GM21576 (cell line): ENCODE measurements around the gene ZNF19.

Experiments used
- ATAC-seq: cut with Tn5 transposase; IDR thresholded peaks from one replicate; pipeline ENCODE4 v1.9.1; 2021; ENCODE audit warnings: mild to moderate bottlenecking, moderate library complexity; ENCODE audit not compliant: unreplicated experiment

Gene ZNF19

GRCh38 chr16:71443714-71444113 is 45.4 kb downstream of the ZNF19 start:
- no peak for ATAC-seq

- ATAC-seq: no peak
Observed at GRCh38 chr16:71442051-71442440, 47.1 kb downstream of the ZNF19 start, which contains the start of gene TLE7. TLE7 (minus strand) TSS chr16:71442054; CDS start chr16:71433324, 8,730 bp downstream.

- no peak for ATAC-seq
Observed at GRCh38 chr16:71441348-71442050, 47.6 kb downstream of the ZNF19 start.

- ATAC-seq: no peak
Observed at GRCh38 chr16:71440669-71441347, 48.3 kb downstream of the ZNF19 start.

GRCh38 chr16:71439523-71439922 is 49.6 kb downstream of the ZNF19 start:
- no peak for ATAC-seq

GRCh38 chr16:71436473-71436872 is 52.7 kb downstream of the ZNF19 start:
- ATAC-seq: no peak

- ATAC-seq: no peak
Observed at GRCh38 chr16:71432906-71433305, 56.2 kb downstream of the ZNF19 start.

- ATAC-seq: no peak
Observed at GRCh38 chr16:71431991-71432390, 57.1 kb downstream of the ZNF19 start.

- no peak for ATAC-seq
Observed at GRCh38 chr16:71431176-71431575, 57.9 kb downstream of the ZNF19 start.

- no peak for ATAC-seq
Observed at GRCh38 chr16:71430744-71431143, 58.4 kb downstream of the ZNF19 start.

- no peak for ATAC-seq
Observed at GRCh38 chr16:71429581-71429980, 59.5 kb downstream of the ZNF19 start.

GRCh38 chr16:71428883-71429282 is 60.2 kb downstream of the ZNF19 start:
- no peak for ATAC-seq

GRCh38 chr16:71428385-71428784 is 60.7 kb downstream of the ZNF19 start:
- ATAC-seq: no peak

- no peak for ATAC-seq
Observed at GRCh38 chr16:71426880-71427615, 62.1 kb downstream of the ZNF19 start.

- ATAC-seq: peak; percentile 33
Observed at GRCh38 chr16:71426069-71426879, 62.9 kb downstream of the ZNF19 start.

GRCh38 chr16:71425746-71426068 is 63.4 kb downstream of the ZNF19 start:
- no peak for ATAC-seq

GRCh38 chr16:71424626-71425025 is 64.5 kb downstream of the ZNF19 start:
- ATAC-seq: no peak

GRCh38 chr16:71423865-71424264 is 65.3 kb downstream of the ZNF19 start:
- no peak for ATAC-seq
